OCI-LY3 (cell line): ENCODE results near the gene NCAN.

Experiments
- H2AFZ ChIP-seq: fragments of 200-600, 300-600 bp; shearing (Covaris generic); 2 replicates; pipeline ENCODE4 v1.6.0; 2014; ENCODE audit warnings: antibody characterized with exemption, low read depth, low read length
- H3K27ac ChIP-seq: fragments of 200-600, 300-600 bp; sonication (generic); 2 replicates; pipeline ENCODE4 v1.5.1; 2014; ENCODE audit warnings: mild to moderate bottlenecking, low read length, moderate library complexity, mixed read lengths
- H3K27me3 ChIP-seq: fragments of 200-600, 300-600 bp; sonication (generic); 2 replicates; pipeline ENCODE4 v1.6.1; 2014; ENCODE audit warnings: low read depth, low read length, mixed read lengths
- H3K36me3 ChIP-seq: fragments of 200-600, 300-600 bp; sonication (generic); replicated peaks from 2 replicates; pipeline ENCODE3; 2014; ENCODE audit warnings: low read depth, low read length, mixed read lengths
- H3K4me1 ChIP-seq: fragments of 300-600, 200-600 bp; sonication (generic); 2 replicates; pipeline ENCODE4 v1.6.1; 2014; ENCODE audit warnings: low read length, mixed read lengths
- H3K4me2 ChIP-seq: fragments of 200-600, 300-600 bp; sonication (generic); 2 replicates; pipeline ENCODE4 v1.6.1; 2014; ENCODE audit warnings: low read length, mixed read lengths
- H3K4me3 ChIP-seq: fragments of 300-600, 200-600 bp; sonication (generic); 2 replicates; pipeline ENCODE4 v1.5.1; 2014; ENCODE audit warnings: antibody characterized with exemption, mild to moderate bottlenecking, low read length, moderate library complexity
- H3K79me2 ChIP-seq: fragments of 300-600, 200-600 bp; shearing (Covaris generic); 2 replicates; pipeline ENCODE4 v1.6.1; 2014; ENCODE audit warnings: mild to moderate bottlenecking, low read length, mixed read lengths
- H3K9ac ChIP-seq: fragments of 300-600, 200-600 bp; shearing (Covaris generic); 2 replicates; pipeline ENCODE4 v1.6.0; 2014; ENCODE audit warnings: mild to moderate bottlenecking, low read length, moderate library complexity
- H3K9me3 ChIP-seq: fragments of 200-600, 300-600 bp; shearing (Covaris generic); 2 replicates; pipeline ENCODE4 v1.6.1; 2014; ENCODE audit warnings: low read length, mixed read lengths; ENCODE audit not compliant: insufficient read depth
- H4K20me1 ChIP-seq: fragments of 200-600, 300-600 bp; sonication (generic); 2 replicates; pipeline ENCODE4 v1.6.1; 2016; ENCODE audit warnings: low read length, mixed read lengths; ENCODE audit not compliant: insufficient read depth
- EZH2phosphoT487 ChIP-seq: fragments of 200-600 bp; shearing (Covaris generic); IDR thresholded peaks from 2 replicates; pipeline ENCODE4 v1.6.1; 2018; ENCODE audit warnings: antibody characterized with exemption, mixed run types, low read depth
- TF ChIP-seq, protein P1 (sequence below): fragments of 200-600, 300-600 bp; sonication (generic); IDR thresholded peaks from 2 replicates; pipeline ENCODE4 v1.5.1; 2014; ENCODE audit warnings: antibody characterized with exemption, low read length, low read depth

Gene NCAN

GRCh38 chr19:19268453-19269385 is 57.0 kb downstream of the NCAN start:
- no peaks in the 10 kb centered on the region for H3K27me3 ChIP-seq
- no peaks in the 10 kb centered on the region for H3K9me3 ChIP-seq
- H3K4me1 ChIP-seq, result no peaks in the 10 kb centered on the region
- no peaks in the 10 kb centered on the region for H3K79me2 ChIP-seq
- no peak overlapping the region for H3K9ac ChIP-seq
- H3K36me3 ChIP-seq, result no peaks in the 10 kb centered on the region
- no peaks in the 10 kb centered on the region for H4K20me1 ChIP-seq
- H3K4me3 ChIP-seq, result no peak overlapping the region
- no peak for TF ChIP-seq EZH2phosphoT487
- TF ChIP-seq, protein P1, sequence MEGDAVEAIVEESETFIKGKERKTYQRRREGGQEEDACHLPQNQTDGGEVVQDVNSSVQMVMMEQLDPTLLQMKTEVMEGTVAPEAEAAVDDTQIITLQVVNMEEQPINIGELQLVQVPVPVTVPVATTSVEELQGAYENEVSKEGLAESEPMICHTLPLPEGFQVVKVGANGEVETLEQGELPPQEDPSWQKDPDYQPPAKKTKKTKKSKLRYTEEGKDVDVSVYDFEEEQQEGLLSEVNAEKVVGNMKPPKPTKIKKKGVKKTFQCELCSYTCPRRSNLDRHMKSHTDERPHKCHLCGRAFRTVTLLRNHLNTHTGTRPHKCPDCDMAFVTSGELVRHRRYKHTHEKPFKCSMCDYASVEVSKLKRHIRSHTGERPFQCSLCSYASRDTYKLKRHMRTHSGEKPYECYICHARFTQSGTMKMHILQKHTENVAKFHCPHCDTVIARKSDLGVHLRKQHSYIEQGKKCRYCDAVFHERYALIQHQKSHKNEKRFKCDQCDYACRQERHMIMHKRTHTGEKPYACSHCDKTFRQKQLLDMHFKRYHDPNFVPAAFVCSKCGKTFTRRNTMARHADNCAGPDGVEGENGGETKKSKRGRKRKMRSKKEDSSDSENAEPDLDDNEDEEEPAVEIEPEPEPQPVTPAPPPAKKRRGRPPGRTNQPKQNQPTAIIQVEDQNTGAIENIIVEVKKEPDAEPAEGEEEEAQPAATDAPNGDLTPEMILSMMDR, result no peak
- no peak overlapping the region for H3K27ac ChIP-seq
- H3K4me2 ChIP-seq, result no peak overlapping the region
- no peak overlapping the region for H2AFZ ChIP-seq

GRCh38 chr19:19269952-19270694 is 58.4 kb downstream of the NCAN start:
- no peak overlapping the region for H3K27ac ChIP-seq
- H2AFZ ChIP-seq, result no peak overlapping the region
- no peak for TF ChIP-seq EZH2phosphoT487
- TF ChIP-seq, protein P1, result no peak
- no peak overlapping the region for H3K4me2 ChIP-seq
- H3K79me2 ChIP-seq, result no peaks in the 10 kb centered on the region
- no peak overlapping the region for H3K4me3 ChIP-seq
- no peaks in the 10 kb centered on the region for H3K9me3 ChIP-seq
- no peak overlapping the region for H3K9ac ChIP-seq
- no peaks in the 10 kb centered on the region for H3K4me1 ChIP-seq
- no peaks in the 10 kb centered on the region for H3K36me3 ChIP-seq
- H4K20me1 ChIP-seq, result no peaks in the 10 kb centered on the region
- H3K27me3 ChIP-seq, result no peaks in the 10 kb centered on the region

DNA sequence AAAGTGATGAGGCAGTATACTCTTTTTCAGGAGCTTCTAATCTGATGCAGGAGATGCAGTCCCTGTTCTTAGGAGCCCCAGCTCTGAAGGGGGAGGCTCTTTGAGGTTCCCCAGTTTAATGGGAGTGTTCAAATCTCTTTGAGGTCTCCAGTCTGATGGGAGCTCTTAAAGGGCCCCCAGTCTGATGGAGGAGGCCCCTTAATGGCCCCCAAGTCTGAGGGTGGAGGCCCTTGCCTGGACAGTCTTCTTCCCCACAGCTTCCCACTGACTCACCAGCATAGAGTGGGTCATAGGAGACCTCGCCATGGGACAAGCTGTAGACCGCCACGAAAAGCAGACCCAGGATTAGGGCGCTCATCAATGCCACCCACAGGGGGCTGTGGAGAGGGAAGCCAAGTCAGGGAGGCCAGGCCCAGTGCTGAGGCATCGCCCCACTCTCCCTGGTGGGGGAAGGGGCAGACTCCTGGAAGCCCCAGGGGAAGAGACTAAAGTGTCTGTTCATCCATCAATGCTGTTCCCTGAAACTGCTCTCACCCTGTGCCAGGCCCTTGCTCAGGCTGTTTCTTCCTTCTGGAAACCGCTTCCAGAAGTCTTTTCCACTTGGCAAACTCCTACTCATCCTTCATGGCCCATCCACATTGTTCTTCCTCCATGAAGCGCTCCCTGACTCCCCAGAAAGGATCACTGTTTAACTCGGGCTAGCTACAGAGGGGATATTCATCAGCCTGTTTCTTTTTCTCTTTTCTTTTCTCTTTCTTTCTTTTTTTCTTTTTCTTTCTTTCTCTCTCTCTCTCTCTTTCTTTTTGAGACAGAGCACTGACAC is 59.2 kb downstream of the NCAN start:
- Histone ChIP-seq H3K27ac (no peak overlapping the region), H3K4me3 (no peak overlapping the region), H3K27me3 (no peaks in the 10 kb centered on the region), H3K4me1 (no peaks in the 10 kb centered on the region), H3K36me3 (peaks cover 2% of the 10 kb centered on the region), H3K79me2 (no peaks in the 10 kb centered on the region), H4K20me1 (no peaks in the 10 kb centered on the region), H2AFZ (no peak overlapping the region), H3K4me2 (no peak overlapping the region), H3K9me3 (no peaks in the 10 kb centered on the region), H3K9ac (no peak overlapping the region)
- no peak for TF ChIP-seq EZH2phosphoT487
- TF ChIP-seq, protein P1, result no peak
